Frontal cortex (tissue), 4 donors: ENCODE results near the gene ESRRA. TPM values are rescaled to one million over a fixed set of nuclear protein-coding genes. Genes with fewer than 3 reads are reported as not detected.
"Not testable (repeated sequence)": the region's sequence is repeated elsewhere in the genome, so short reads cannot be mapped to it uniquely, and the experiment has no call there.

Experiments
- DNase-seq, 2 donors: peaks; one replicate each; pipeline ENCODE4 v3.0.0; 2012; ENCODE audit warnings: low spot score in 2 of 2
- FAIRE-seq: peaks from 2 replicates; lab custom pipeline; 2012; peaks lifted over from hg19 to GRCh38; lab: Jason Lieb, UNC
- total RNA-seq: library from RNA; depleted of rRNA; stranded (reverse); fragments of >200 nt; gene quantifications from one replicate; pipeline ENCODE4 v1.2.3, GENCODE V29; 2014
- donor health status: control.
- donor health status: control.
- donor health status: control.

ESRRA gene
- total RNA-seq, 1 donor from 2014 or later, result 12.6 TPM

- FAIRE-seq, result no peak
- no peak for DNase-seq
Observed at GRCh38 chr11:64321533-64321932, 16.2 kb downstream of the ESRRA start.

- FAIRE-seq, result no peak
- no peak for DNase-seq
Observed at GRCh38 chr11:64322925-64323260, 17.6 kb downstream of the ESRRA start.

GRCh38 chr11:64323373-64323772 is 18.0 kb downstream of the ESRRA start:
- FAIRE-seq (no peak), DNase-seq (no peak)

GRCh38 chr11:64323984-64324383 is 18.7 kb downstream of the ESRRA start:
- not testable (repeated sequence) for FAIRE-seq, DNase-seq

- FAIRE-seq (no peak), DNase-seq (no peak)
Observed at GRCh38 chr11:64324692-64325469, 19.6 kb downstream of the ESRRA start.

GRCh38 chr11:64327375-64327774 is 22.1 kb downstream of the ESRRA start:
- FAIRE-seq (no peak), DNase-seq (no peak)

GRCh38 chr11:64327993-64328392 is 22.7 kb downstream of the ESRRA start:
- no peak for FAIRE-seq

GRCh38 chr11:64330888-64331287 is 25.6 kb downstream of the ESRRA start:
- FAIRE-seq, result no peak
- no peak for DNase-seq

More at GRCh38 chr11:64327993-64328392, 22.7 kb downstream of the ESRRA start:
- no peak for DNase-seq

- DNase-seq, result peak in 1 of 2 donors; percentile 67
- FAIRE-seq, result no peak
Observed at GRCh38 chr11:64331569-64332371, 26.4 kb downstream of the ESRRA start.

- FAIRE-seq, result no peak
- no peak for DNase-seq
Observed at GRCh38 chr11:64333556-64333955, 28.2 kb downstream of the ESRRA start.

- DNase-seq (no peak), FAIRE-seq (no peak)
Observed at GRCh38 chr11:64334764-64335735, 29.7 kb downstream of the ESRRA start.

GRCh38 chr11:64337538-64338249 is 32.4 kb downstream of the ESRRA start:
- DNase-seq (no peak), FAIRE-seq (no peak)

GRCh38 chr11:64338716-64339115 is 33.4 kb downstream of the ESRRA start:
- DNase-seq, result no peak
- FAIRE-seq, result no peak

- FAIRE-seq (no peak), DNase-seq (no peak)
Observed at GRCh38 chr11:64339286-64339685, 34.0 kb downstream of the ESRRA start.

- DNase-seq (no peak), FAIRE-seq (no peak)
Observed at GRCh38 chr11:64339754-64340408, 34.6 kb downstream of the ESRRA start, which contains the start of gene CCDC88B. TSS of gene CCDC88B (plus strand) at chr11:64340204. CDS start at chr11:64340267, 63 bp downstream.

- DNase-seq (no peak), FAIRE-seq (no peak)
Observed at GRCh38 chr11:64340671-64341335, 35.5 kb downstream of the ESRRA start.

GRCh38 chr11:64341429-64341828 is 36.1 kb downstream of the ESRRA start:
- FAIRE-seq, result no peak
- no peak for DNase-seq
